HG03469 (cell line): Measurements from ENCODE around the gene INTS13.
"Not testable (repeated sequence)": the region's sequence is repeated elsewhere in the genome, so short reads cannot be mapped to it uniquely, and the experiment has no call there.

Source experiments
- ATAC-seq: cut with Tn5 transposase; IDR thresholded peaks from one replicate; pipeline ENCODE4 v1.9.1; 2021; ENCODE audit warnings: mild to moderate bottlenecking, moderate library complexity, moderate number of reproducible peaks; ENCODE audit not compliant: unreplicated experiment

Gene INTS13

GRCh38 chr12:26870491-26871419 lies 67.0 kb downstream of the INTS13 start:
- ATAC-seq: no peak

GRCh38 chr12:26869908-26870459 lies 67.8 kb downstream of the INTS13 start:
- ATAC-seq: no peak

- ATAC-seq: no peak
Measured at GRCh38 chr12:26869104-26869494, 68.7 kb downstream of the INTS13 start.

DNA sequence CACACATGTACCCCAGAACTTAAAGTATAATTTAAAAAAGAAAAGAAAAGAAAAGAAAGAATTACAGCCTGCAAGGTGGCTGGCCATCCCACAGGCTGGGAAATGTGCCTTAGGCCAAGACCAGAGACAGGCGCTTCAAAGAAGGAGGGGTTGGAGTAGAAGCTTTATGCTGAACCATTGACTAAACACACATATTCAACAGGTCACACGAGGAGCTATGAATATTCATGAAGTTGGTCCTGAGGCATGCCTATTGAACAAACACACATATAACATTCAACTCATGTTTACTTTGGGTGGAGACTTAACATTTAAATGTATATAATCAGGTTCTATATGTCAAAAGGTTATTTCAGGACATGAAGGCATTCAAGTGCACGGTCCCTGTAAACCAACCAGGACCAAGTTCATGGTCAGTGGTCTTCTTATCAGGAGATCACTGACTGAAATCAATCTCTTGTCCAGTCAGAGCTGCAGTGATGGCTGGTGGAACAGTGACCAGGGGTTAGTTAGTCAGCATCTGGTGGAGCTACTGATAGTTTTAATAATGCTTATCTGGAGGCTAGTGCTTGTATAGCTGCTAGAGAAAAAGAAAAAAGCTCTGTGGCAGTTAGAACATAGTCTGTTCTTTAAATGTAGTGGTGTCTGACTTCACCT lies 69.2 kb downstream of the INTS13 start:
- no peak for ATAC-seq

- peak; percentile 51 for ATAC-seq
Measured at GRCh38 chr12:26867080-26867479, 70.7 kb downstream of the INTS13 start.

DNA sequence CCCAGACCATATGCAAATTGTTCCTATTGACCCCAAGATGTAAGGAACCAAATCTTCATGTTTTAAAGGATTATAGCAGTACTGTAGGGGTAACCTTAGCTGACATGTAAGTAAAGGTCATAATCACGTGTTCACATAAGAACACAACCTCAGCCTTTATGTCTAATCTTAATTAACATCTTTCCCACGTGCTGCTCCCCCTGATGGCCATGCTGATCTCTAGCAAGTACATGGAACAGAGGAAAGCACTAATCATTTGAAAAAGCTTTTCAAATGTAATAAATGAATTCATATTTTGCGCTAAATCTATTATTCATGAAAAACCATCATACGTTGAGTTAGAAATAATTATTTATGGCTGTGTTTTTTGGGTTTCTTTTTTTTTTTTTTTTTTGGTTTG lies 74.3 kb downstream of the INTS13 start:
- ATAC-seq: no peak

DNA sequence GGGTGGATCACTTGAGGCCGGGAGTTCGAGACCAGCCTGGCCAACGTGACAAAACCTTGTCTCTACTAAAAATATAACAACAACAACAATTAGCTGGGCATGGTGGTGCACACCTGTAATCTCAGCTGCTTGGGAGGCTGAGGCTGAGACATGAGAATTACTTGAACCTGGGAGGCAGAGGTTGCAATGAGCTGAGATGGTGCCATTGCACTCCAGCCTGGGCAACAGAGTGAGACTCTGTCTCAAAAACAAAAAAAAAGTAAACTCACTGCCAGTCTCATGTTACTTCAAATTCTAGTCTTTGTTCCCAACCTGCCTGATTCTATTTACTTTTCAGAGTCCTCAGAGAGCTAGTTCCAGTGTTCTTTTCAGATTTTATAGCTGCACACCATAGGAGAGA lies 75.0 kb downstream of the INTS13 start:
- ATAC-seq: not testable (repeated sequence)

DNA sequence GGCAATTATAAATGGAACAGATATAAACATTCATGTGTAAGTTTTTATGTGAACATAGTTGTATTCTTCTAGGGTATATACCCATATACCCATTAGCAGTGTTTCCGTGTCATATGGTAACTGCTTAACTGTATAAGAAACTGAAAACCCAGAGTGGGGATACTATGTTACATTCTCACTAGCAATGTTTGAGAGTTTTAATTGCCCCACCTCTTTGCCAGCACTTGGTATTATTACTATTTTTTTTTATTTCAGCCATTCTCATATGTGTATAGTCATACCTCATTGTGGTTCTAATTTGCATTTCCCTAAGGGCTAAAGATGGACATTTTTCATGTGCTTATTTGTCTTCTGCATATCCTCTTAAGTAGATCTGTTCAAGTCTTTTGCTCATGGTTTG lies 76.1 kb downstream of the INTS13 start:
- no peak for ATAC-seq

DNA sequence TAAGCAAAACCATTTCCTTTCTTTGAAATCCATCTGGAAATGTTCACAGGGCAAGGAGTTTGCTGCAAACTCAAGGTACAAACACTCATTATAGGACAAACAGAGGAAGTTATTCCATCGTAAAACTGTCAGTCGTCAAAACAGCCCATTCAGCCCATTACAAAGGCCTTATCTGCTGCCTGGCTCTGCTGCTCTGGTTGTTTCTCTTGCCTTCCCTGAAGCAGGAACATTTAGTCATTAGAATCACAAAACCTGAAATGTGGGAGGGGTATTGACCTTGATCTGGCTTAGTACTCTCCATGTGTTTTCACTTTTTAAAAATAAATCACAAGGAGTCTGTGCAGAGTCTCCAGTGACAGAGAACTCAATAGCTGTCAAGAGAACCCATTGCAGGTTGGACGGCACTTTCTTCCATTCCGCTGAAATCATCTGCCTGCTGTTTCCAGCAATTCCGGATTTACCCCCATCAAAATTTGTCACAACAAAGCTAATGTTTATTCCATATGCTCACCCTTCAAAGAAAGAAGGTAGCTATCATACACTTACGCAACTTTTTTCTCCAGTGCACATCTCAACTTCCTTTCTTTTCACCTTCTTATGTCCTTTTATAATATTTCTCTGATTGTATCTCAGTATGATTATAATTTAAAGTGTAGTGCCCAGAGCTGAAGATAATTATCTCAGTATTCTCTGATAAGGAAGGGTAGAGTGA lies 80.2 kb downstream of the INTS13 start:
- no peak for ATAC-seq

GRCh38 chr12:26855337-26855736 lies 82.4 kb downstream of the INTS13 start:
- no peak for ATAC-seq
